SK-N-SH treated with all-trans-retinoic acid at 6 μM for 48 hours (cell line): ENCODE measurements around the gene KAT2B.

Experiments
- PPARA ChIP-seq: fragments of 250-450 bp; sonication (Bioruptor Pico); IDR thresholded peaks from 2 replicates; pipeline ENCODE4 v1.5.0; 2020; ENCODE audit warnings: mild to moderate bottlenecking, borderline replicate concordance
- TF ChIP-seq, protein P1 (sequence below): fragments of 250-450 bp; sonication (Bioruptor Pico); IDR thresholded peaks from 2 replicates; pipeline ENCODE4 v1.5.1; 2020; ENCODE audit warnings: low read depth, mild to moderate bottlenecking, moderate library complexity

DNA sequence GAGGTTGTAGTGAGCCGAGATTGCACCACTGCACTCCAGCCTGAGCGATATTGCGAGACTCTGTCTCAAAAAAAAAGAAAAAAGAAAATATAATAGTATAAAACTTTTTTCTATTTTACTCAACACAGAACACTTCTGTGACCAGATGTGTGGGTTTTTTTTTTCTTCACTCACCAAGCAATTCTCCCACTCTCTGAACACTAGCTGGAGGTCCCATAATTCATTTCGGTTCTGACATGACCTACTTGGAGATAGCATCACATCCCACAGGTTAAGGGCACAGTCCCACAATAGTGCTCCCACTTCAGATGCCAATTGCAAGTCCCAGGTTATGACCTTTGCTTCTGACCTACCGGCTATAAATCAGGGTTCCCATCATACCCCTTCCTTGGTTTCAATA is 35.0 kb downstream of the KAT2B start:
- TF ChIP-seq, protein P1, sequence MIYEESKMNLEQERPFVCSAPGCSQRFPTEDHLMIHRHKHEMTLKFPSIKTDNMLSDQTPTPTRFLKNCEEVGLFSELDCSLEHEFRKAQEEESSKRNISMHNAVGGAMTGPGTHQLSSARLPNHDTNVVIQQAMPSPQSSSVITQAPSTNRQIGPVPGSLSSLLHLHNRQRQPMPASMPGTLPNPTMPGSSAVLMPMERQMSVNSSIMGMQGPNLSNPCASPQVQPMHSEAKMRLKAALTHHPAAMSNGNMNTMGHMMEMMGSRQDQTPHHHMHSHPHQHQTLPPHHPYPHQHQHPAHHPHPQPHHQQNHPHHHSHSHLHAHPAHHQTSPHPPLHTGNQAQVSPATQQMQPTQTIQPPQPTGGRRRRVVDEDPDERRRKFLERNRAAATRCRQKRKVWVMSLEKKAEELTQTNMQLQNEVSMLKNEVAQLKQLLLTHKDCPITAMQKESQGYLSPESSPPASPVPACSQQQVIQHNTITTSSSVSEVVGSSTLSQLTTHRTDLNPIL (CRISPR knock-in tag): no peak
- TF ChIP-seq PPARA (CRISPR knock-in tag): no peak
